HEK293T (cell line): ENCODE results near the gene SLC8B1.

Experiments used
- ELF4 ChIP-seq: fragments of 450-650 bp; IDR thresholded peaks from 2 replicates; pipeline ENCODE4 v1.6.1; 2017; ENCODE audit warnings: antibody characterized with exemption
- FOXA1 ChIP-seq: fragments of 450-650 bp; IDR thresholded peaks from 2 replicates; pipeline ENCODE4 v1.6.1; 2016; ENCODE audit warnings: mild to moderate bottlenecking
- FOXK2 ChIP-seq: fragments of 450-650 bp; IDR thresholded peaks from 2 replicates; pipeline ENCODE4 v1.6.1; 2016; ENCODE audit warnings: mild to moderate bottlenecking
- TARDBP ChIP-seq: fragments of 450-650 bp; IDR thresholded peaks from 2 replicates; pipeline ENCODE4 v1.6.1; 2016
- ZNF384 ChIP-seq: fragments of 450-650 bp; IDR thresholded peaks from 2 replicates; pipeline ENCODE4 v1.6.1; 2016
- TF ChIP-seq, protein P1 (sequence below): fragments of 450-650 bp; IDR thresholded peaks from 2 replicates; pipeline ENCODE4 v1.6.1; 2016

DNA sequence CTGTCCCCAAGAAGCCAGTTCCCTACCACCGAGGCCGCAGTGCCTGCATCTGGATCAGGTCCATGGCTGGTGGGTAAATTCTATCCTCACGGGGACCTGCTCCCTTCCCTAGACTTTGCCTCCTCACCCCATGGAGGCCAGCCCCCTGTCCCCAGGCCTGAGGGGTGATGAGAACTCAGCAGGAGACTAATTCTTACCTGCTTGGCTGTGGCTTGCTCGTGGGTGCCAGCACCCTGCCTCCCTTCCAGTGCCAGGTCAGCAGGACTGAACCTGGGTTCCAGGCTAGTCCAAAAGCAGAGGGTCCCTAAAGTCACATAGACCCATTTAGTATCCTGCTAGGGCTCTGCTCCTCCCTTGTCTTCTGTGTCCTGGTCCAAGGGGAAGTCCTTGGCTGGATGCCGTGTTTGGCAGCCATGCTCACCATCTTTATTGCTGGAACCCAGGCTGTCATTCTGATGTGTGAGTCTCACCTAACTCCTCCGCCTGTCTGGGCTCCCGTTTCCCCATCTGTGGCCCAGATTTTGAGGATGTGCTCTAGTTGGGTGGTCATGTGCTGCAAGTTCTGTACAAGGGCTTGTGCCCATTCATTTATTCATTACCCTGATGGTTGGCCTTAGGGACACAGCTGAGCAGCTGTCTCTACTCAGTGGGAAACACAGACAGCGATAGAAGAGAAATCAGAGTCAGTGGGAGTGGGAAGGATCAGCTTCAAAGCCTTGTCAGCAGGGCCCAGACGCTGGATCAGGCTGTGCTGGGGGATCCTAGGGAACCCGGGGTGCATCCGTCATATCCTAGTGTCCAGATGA lies 24.4 kb upstream of the SLC8B1 start:
- no peak for TF ChIP-seq ZNF384
- TF ChIP-seq FOXK2, result no peak
- TF ChIP-seq, protein P1, sequence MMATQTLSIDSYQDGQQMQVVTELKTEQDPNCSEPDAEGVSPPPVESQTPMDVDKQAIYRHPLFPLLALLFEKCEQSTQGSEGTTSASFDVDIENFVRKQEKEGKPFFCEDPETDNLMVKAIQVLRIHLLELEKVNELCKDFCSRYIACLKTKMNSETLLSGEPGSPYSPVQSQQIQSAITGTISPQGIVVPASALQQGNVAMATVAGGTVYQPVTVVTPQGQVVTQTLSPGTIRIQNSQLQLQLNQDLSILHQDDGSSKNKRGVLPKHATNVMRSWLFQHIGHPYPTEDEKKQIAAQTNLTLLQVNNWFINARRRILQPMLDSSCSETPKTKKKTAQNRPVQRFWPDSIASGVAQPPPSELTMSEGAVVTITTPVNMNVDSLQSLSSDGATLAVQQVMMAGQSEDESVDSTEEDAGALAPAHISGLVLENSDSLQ, result no peak
- TF ChIP-seq TARDBP, result no peak
- TF ChIP-seq ELF4, result no peak
- no peak for TF ChIP-seq FOXA1
